Measurements from ENCODE around the gene C4B. TPM values are rescaled to one million over a fixed set of nuclear protein-coding genes. Genes with fewer than 3 reads are reported as not detected.
A peak's percentile ranks its signal among the peaks of the same experiment; 100 is the strongest.

Gene C4B
- total and polyA plus RNA-seq, 9 of the 15 experiments (the other 6 are each of a cell fraction or from before 2014, with no cell fraction given), result 0.32 to 8.8 (median 5.4) TPM

- TF ChIP-seq RUNX1 (IDR thresholded peaks at IDR 0.05; ENCODE audit: low read depth) (no peak), ETV6 (IDR thresholded peaks at IDR 0.05; ENCODE audit: borderline replicate concordance in 1 of 2, low read depth in 2 of 2, low read length in 1 of 2) (no peak), ETV6 (CRISPR knock-in tag; IDR thresholded peaks at IDR 0.05; ENCODE audit: borderline replicate concordance) (0 out of 2 replicates have a peak, but pooled peaks have one; percentile 79), RBM17 (IDR thresholded peaks at IDR 0.05; ENCODE audit: borderline replicate concordance, low read depth, low read length) (no peak), TRIM28 (IDR thresholded peaks at IDR 0.05) (no peak; the same call in 1 of the 2 replicates), DDX20 (tag; IDR thresholded peaks at IDR 0.05; ENCODE audit: low read depth) (no peak), EGR1 (conservative IDR thresholded peaks at IDR 0.05) (no peak), ZNF830 (CRISPR knock-in tag; IDR thresholded peaks at IDR 0.05) (no peak; the same call in 1 of the 2 replicates), CGGBP1 (CRISPR knock-in tag; IDR thresholded peaks at IDR 0.05) (0 out of 2 replicates have a peak, but pooled peaks have one; percentile 12), BRD9 (IDR thresholded peaks at IDR 0.05; ENCODE audit: low read depth, partially characterized antibody) (no peak), ZNF79 (CRISPR knock-in tag; IDR thresholded peaks at IDR 0.05; ENCODE audit: low read depth) (0 out of 2 replicates have a peak, but pooled peaks have one; percentile 5), TBP (optimal IDR thresholded peaks at IDR 0.05; ENCODE audit: low read depth, low read length) (peak; percentile 47), MAZ (CRISPR knock-in tag; conservative IDR thresholded peaks at IDR 0.05 in 1 of 2, IDR thresholded peaks at IDR 0.05 in 1 of 2) (no peak), ZNF277 (CRISPR knock-in tag; IDR thresholded peaks at IDR 0.05; ENCODE audit: borderline replicate concordance) (no peak), MLX (CRISPR knock-in tag; conservative IDR thresholded peaks at IDR 0.05) (peak in 1 of 2 experiments; percentile 90; a peak in 1 of 4 replicates), RBFOX2 (IDR thresholded peaks at IDR 0.05; ENCODE audit: low read depth, low read length) (no peak), PHTF2 (CRISPR knock-in tag; IDR thresholded peaks at IDR 0.05) (no peak), TCF3 (CRISPR knock-in tag; IDR thresholded peaks at IDR 0.05) (peak; percentile 6; the same call in 1 of the 2 replicates), HMG20B (CRISPR knock-in tag; IDR thresholded peaks at IDR 0.05) (no peak), ZNF133 (CRISPR knock-in tag; IDR thresholded peaks at IDR 0.05) (no peak), STAT5A (IDR thresholded peaks at IDR 0.05; ENCODE audit: borderline replicate concordance, low read length) (no peak), HNRNPH1 (optimal IDR thresholded peaks at IDR 0.05; ENCODE audit: low read depth, low read length) (no peak), ZNF77 (CRISPR knock-in tag; IDR thresholded peaks at IDR 0.05) (no peak), SNRNP70 (optimal IDR thresholded peaks at IDR 0.05; ENCODE audit: low read depth, low read length) (no peak), NFIC (IDR thresholded peaks at IDR 0.05) (no peak), IRF9 (tag; IDR thresholded peaks at IDR 0.05) (no peak), KLF1 (tag; IDR thresholded peaks at IDR 0.05) (no peak), L3MBTL2 (IDR thresholded peaks at IDR 0.05) (peak; percentile 69)
These were observed 41.8 kb upstream of the C4B start (continued) for GRCh38 chr6:31972709-31973350.

Measured in K562 (cell line).